Ramos (cell line): ENCODE measurements around the gene NR4A1.

ENCODE experiments used
- in situ Hi-C: fragments of 300-500 bp; cut with MboI; formaldehyde crosslinking; loops from one replicate; pipeline ENCODE4 v1.14.3; 2022; ENCODE audit warnings: low sequenced_read_pairs; ENCODE audit not compliant: unreplicated experiment

The NR4A1 gene

GRCh38 chr12:52050758-52051541, at the start of gene NR4A1:
TSS of gene NR4A1 (plus strand) at chr12:52051442. CDS start at chr12:52054329, 2,887 bp downstream.
- in situ Hi-C loops, result no loop called here

- in situ Hi-C loops, result no loop called here
Measured at GRCh38 chr12:52003016-52003550, 48.2 kb upstream of the NR4A1 start.

- in situ Hi-C loops, result no loop called here
Measured at GRCh38 chr12:52003591-52003990, 47.7 kb upstream of the NR4A1 start.

- in situ Hi-C loops, result no loop called here
Measured at GRCh38 chr12:52004042-52004648, 47.1 kb upstream of the NR4A1 start.

- in situ Hi-C loops, result no loop called here
Measured at GRCh38 chr12:52005218-52005902, 45.9 kb upstream of the NR4A1 start.

GRCh38 chr12:52005903-52006703, 45.1 kb upstream of the NR4A1 start:
- in situ Hi-C loops, result no loop called here

- in situ Hi-C loops, result no loop called here
Measured at GRCh38 chr12:52006726-52007157, 44.5 kb upstream of the NR4A1 start, which contains the start of gene TAMALIN. TSS of gene TAMALIN (plus strand) at chr12:52006946. CDS start at chr12:52007020, 74 bp downstream.

GRCh38 chr12:52007158-52007921, 43.9 kb upstream of the NR4A1 start:
- in situ Hi-C loops, result no loop called here

GRCh38 chr12:52007982-52008510, 43.2 kb upstream of the NR4A1 start:
- in situ Hi-C loops, result no loop called here

- in situ Hi-C loops, result no loop called here
Measured at GRCh38 chr12:52009081-52009751, 42.0 kb upstream of the NR4A1 start.

- in situ Hi-C loops, result no loop called here
Measured at GRCh38 chr12:52010152-52010622, 41.1 kb upstream of the NR4A1 start.

GRCh38 chr12:52010692-52011601, 40.3 kb upstream of the NR4A1 start:
- in situ Hi-C loops, result no loop called here

GRCh38 chr12:52011602-52012214, 39.5 kb upstream of the NR4A1 start:
- in situ Hi-C loops, result no loop called here

GRCh38 chr12:52013626-52014310, 37.5 kb upstream of the NR4A1 start:
- in situ Hi-C loops, result no loop called here

GRCh38 chr12:52014567-52015530, 36.4 kb upstream of the NR4A1 start:
- in situ Hi-C loops, result no loop called here
